IMR-90 (cell line): ENCODE measurements around the gene ARID5A. TPM values are rescaled to one million over a fixed set of nuclear protein-coding genes. Genes with fewer than 3 reads are reported as not detected.
A peak's percentile ranks its signal among the peaks of the same experiment; 100 is the strongest.

ENCODE experiments used
- ATAC-seq: fragments of 200-7000 bp; cut with Tn5 transposase; 2 replicates; pipeline ENCODE4 v1.9.1; 2020; ENCODE audit warnings: low read depth, mild to moderate bottlenecking, moderate library complexity
- BruUV-seq: library from RNA; stranded (reverse); fragments of 400-500 nt; replicated peaks from 2 replicates; lab custom pipeline; 2021; lab: Mats Ljungman, UMichigan
- CTCF ChIA-PET: fragments of 300-600 bp; formaldehyde crosslinking; extraction: SDS; loops from one replicate; lab custom pipeline; 2021; ENCODE audit warnings: antibody characterized with exemption; lab: Yijun Ruan, JAX
- POLR2A ChIA-PET: fragments of 300-600 bp; sonication (Branson Sonifier 250); formaldehyde crosslinking; loops from one replicate; lab custom pipeline; 2022; ENCODE audit warnings: antibody characterized with exemption; ENCODE audit not compliant: unreplicated experiment; lab: Charles Lee
- DNase-seq: peaks from one replicate; pipeline ENCODE4 v3.0.0; 2013
- H2AFZ ChIP-seq: replicated peaks from 2 replicates; pipeline ENCODE3; 2013; ENCODE audit warnings: low read length, mild to moderate bottlenecking; ENCODE audit not compliant: poor library complexity
- H2AK5ac ChIP-seq: 2 replicates; pipeline ENCODE4 v1.6.1; 2013; ENCODE audit warnings: low read depth, low read length, inconsistent platforms
- H2AK9ac ChIP-seq: replicated peaks from 2 replicates; pipeline ENCODE3; 2013; ENCODE audit warnings: mild to moderate bottlenecking, low read depth, low read length, moderate library complexity; ENCODE audit not compliant: poor library complexity
- H2BK120ac ChIP-seq: 2 replicates; pipeline ENCODE4 v1.6.1; 2013; ENCODE audit warnings: low read depth, low read length, inconsistent platforms
- H2BK15ac ChIP-seq: 3 replicates; pipeline ENCODE4 v1.6.1; 2013; ENCODE audit warnings: low read depth, low read length, inconsistent platforms
- H2BK20ac ChIP-seq: 2 replicates; pipeline ENCODE4 v1.6.1; 2013; ENCODE audit warnings: low read depth, mild to moderate bottlenecking, inconsistent platforms, low read length, moderate library complexity
- H2BK5ac ChIP-seq: 2 replicates; pipeline ENCODE4 v1.6.1; 2013; ENCODE audit warnings: mild to moderate bottlenecking, low read depth, low read length, inconsistent platforms; ENCODE audit not compliant: poor library complexity, severe bottlenecking
- H3K14ac ChIP-seq: replicated peaks from 2 replicates; pipeline ENCODE4 v1.6.1; 2013; ENCODE audit warnings: low read depth, low read length, inconsistent platforms
- H3K18ac ChIP-seq: 2 replicates; pipeline ENCODE4 v1.6.1; 2013; ENCODE audit warnings: low read depth, low read length, control low read depth
- H3K23ac ChIP-seq: 2 replicates; pipeline ENCODE4 v1.6.1; 2013; ENCODE audit warnings: low read depth, low read length, inconsistent platforms
- H3K27ac ChIP-seq: 2 replicates; pipeline ENCODE4 v1.5.1; 2013; ENCODE audit warnings: mild to moderate bottlenecking, control low read depth, low read length; ENCODE audit not compliant: insufficient read depth
- H3K27me3 ChIP-seq: 2 replicates; pipeline ENCODE4 v1.6.1; 2013; ENCODE audit warnings: low read length; ENCODE audit not compliant: control insufficient read depth, insufficient read depth
- H3K36me3 ChIP-seq: 2 replicates; pipeline ENCODE4 v1.6.1; 2013; ENCODE audit warnings: low read length, mixed read lengths; ENCODE audit not compliant: control insufficient read depth, insufficient read depth
- H3K4ac ChIP-seq: 2 replicates; pipeline ENCODE4 v1.6.1; 2013; ENCODE audit warnings: low read depth, low read length, inconsistent platforms
- H3K4me1 ChIP-seq: 2 replicates; pipeline ENCODE4 v1.6.1; 2013; ENCODE audit warnings: low read length, mixed read lengths; ENCODE audit not compliant: control insufficient read depth, insufficient read depth
- H3K4me2 ChIP-seq: 2 replicates; pipeline ENCODE4 v1.6.1; 2013; ENCODE audit warnings: low read depth, mild to moderate bottlenecking, control low read depth, low read length, moderate library complexity
- H3K4me3 ChIP-seq: 2 replicates; pipeline ENCODE4 v1.5.1; 2013; ENCODE audit warnings: low read depth, mild to moderate bottlenecking, control low read depth, low read length, moderate library complexity; ENCODE audit not compliant: insufficient read depth
- H3K56ac ChIP-seq: 2 replicates; pipeline ENCODE4 v1.6.1; 2013; ENCODE audit warnings: low read length, inconsistent platforms; ENCODE audit not compliant: insufficient read depth; ENCODE audit errors: extremely low read depth
- H3K79me1 ChIP-seq, 2 experiments: 2 replicates each; pipeline ENCODE4 v1.6.1; 2013; ENCODE audit warnings: low read length in 2 of 2, inconsistent platforms in 1 of 2, low read depth in 1 of 2
- H3K9ac ChIP-seq: 2 replicates; pipeline ENCODE4 v1.6.1; 2013; ENCODE audit warnings: low read depth, low read length, control low read depth
- H3K9me1 ChIP-seq: 2 replicates; pipeline ENCODE4 v1.6.1; 2013; ENCODE audit warnings: low read length, inconsistent platforms; ENCODE audit not compliant: insufficient read depth
- H3K9me3 ChIP-seq: 2 replicates; pipeline ENCODE4 v1.6.1; 2013; ENCODE audit warnings: low read length; ENCODE audit not compliant: control insufficient read depth, insufficient read depth
- H4K20me1 ChIP-seq: 2 replicates; pipeline ENCODE4 v1.6.1; 2013; ENCODE audit warnings: low read length, inconsistent platforms; ENCODE audit not compliant: insufficient read depth
- H4K5ac ChIP-seq: 2 replicates; pipeline ENCODE4 v1.6.1; 2013; ENCODE audit warnings: mild to moderate bottlenecking, low read depth, low read length, control low read depth
- H4K8ac ChIP-seq, 2 experiments: 2 replicates each; pipeline ENCODE4 v1.6.1; 2013; ENCODE audit warnings: low read depth in 2 of 2, low read length in 2 of 2, control low read depth in 1 of 2, inconsistent platforms in 1 of 2
- H4K91ac ChIP-seq: 2 replicates; pipeline ENCODE4 v1.6.1; 2013; ENCODE audit warnings: low read depth, low read length, inconsistent platforms; ENCODE audit not compliant: insufficient read depth
- MAFK ChIP-seq: IDR thresholded peaks from 2 replicates; pipeline ENCODE4 v1.6.1; 2012; ENCODE audit warnings: low read depth, low read length, improper control_type of control experiment
- MAZ ChIP-seq: IDR thresholded peaks from 2 replicates; pipeline ENCODE4 v1.6.1; 2012; ENCODE audit warnings: low read depth, mild to moderate bottlenecking, low read length, improper control_type of control experiment, moderate library complexity, borderline replicate concordance
- POLR2A ChIP-seq: IDR thresholded peaks from 2 replicates; pipeline ENCODE4 v1.6.1; 2012; ENCODE audit warnings: mild to moderate bottlenecking, low read depth, low read length
- RAD21 ChIP-seq: IDR thresholded peaks from 2 replicates; pipeline ENCODE4 v1.6.1; 2012; ENCODE audit warnings: low read length, improper control_type of control experiment
- RCOR1 ChIP-seq: IDR thresholded peaks from 2 replicates; pipeline ENCODE4 v1.6.1; 2012; ENCODE audit warnings: mild to moderate bottlenecking, low read length, improper control_type of control experiment; ENCODE audit not compliant: insufficient replicate concordance
- RFX5 ChIP-seq: IDR thresholded peaks from 2 replicates; pipeline ENCODE4 v1.8.0; 2012; ENCODE audit warnings: low read depth, mild to moderate bottlenecking, low read length, moderate library complexity
- WGBS, 2 experiments: methylation state at CpG; one replicate each; pipeline versions ENCODE4 v1.1.5 to v1.1.7; 2013; ENCODE audit warnings: missing lambda C conversion rate in 2 of 2; ENCODE audit not compliant: insufficient read length in 1 of 2; ENCODE audit errors: extremely low coverage in 2 of 2; 5-methylcytosine and 5-hydroxymethylcytosine counted together
- dilution Hi-C: fragments of 300-500 bp; cut with HindIII; formaldehyde crosslinking; loops from one replicate; pipeline ENCODE4 v1.14.3; 2018; ENCODE audit warnings: low sequenced_read_pairs; ENCODE audit not compliant: unreplicated experiment
- in situ Hi-C: fragments of 300-500 bp; cut with MboI; formaldehyde crosslinking; loops from 3 replicates; pipeline ENCODE4 v1.14.3; 2019; ENCODE audit warnings: low sequenced_read_pairs, inconsistent platforms, mixed read lengths
- intact Hi-C: fragments of 100-400 bp; cut with micrococcal nuclease; formaldehyde crosslinking; loops from 2 replicates; pipeline ENCODE4 v1.10.0; 2022
- polyA plus RNA-seq, 3 experiments: library from polyadenylated mRNA; depleted of rRNA; stranded (reverse); fragments of >200 nt; gene quantifications; 2 replicates each; pipeline ENCODE4 v1.2.3, GENCODE V29; 2012; ENCODE audit warnings: low replicate concordance in 1 of 3
- total RNA-seq: library from RNA; depleted of rRNA; stranded (reverse); fragments of >200 nt; gene quantifications from 2 replicates; pipeline ENCODE4 v1.2.3, GENCODE V29; 2012
- TF ChIP-seq, protein P1 (sequence below): conservative IDR thresholded peaks from 2 replicates; pipeline ENCODE4 v1.5.1; 2012; ENCODE audit warnings: mild to moderate bottlenecking, low read depth, low read length, improper control_type of control experiment
- TF ChIP-seq, protein P2 (sequence below): fragments of 150-350 bp; IDR thresholded peaks from 2 replicates; pipeline ENCODE4 v1.6.1; 2017; ENCODE audit warnings: mild to moderate bottlenecking, antibody characterized with exemption, low read length, low read depth

Gene ARID5A
- total and polyA plus RNA-seq, 2 of the 4 experiments (the other 2 are of a cell fraction) = 2.3 to 6.7 TPM

GRCh38 chr2:96509114-96509846, 27.3 kb upstream of the ARID5A start (continued):
- TF ChIP-seq, protein P1, sequence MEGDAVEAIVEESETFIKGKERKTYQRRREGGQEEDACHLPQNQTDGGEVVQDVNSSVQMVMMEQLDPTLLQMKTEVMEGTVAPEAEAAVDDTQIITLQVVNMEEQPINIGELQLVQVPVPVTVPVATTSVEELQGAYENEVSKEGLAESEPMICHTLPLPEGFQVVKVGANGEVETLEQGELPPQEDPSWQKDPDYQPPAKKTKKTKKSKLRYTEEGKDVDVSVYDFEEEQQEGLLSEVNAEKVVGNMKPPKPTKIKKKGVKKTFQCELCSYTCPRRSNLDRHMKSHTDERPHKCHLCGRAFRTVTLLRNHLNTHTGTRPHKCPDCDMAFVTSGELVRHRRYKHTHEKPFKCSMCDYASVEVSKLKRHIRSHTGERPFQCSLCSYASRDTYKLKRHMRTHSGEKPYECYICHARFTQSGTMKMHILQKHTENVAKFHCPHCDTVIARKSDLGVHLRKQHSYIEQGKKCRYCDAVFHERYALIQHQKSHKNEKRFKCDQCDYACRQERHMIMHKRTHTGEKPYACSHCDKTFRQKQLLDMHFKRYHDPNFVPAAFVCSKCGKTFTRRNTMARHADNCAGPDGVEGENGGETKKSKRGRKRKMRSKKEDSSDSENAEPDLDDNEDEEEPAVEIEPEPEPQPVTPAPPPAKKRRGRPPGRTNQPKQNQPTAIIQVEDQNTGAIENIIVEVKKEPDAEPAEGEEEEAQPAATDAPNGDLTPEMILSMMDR = peak; percentile 97
- no peak for TF ChIP-seq RFX5

DNA sequence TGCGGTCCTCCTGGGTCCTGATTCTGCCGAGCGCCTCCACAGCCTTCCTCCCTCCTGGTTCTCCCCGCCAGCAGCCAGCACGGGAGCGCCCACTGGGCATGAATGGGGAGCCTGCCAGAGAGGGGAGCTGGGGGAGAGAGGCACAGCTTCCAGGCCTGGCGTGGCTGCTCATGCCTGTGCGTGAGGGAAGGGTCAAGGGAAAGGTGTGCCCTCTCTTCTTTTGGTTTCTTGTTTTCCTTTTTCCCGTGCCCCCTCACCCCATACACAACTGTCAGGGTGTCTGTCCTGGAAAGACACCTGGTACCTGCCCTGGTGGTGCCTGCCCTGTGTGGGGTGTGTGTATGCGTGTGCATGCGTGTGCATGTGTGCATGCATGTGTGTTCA, 26.7 kb upstream of the ARID5A start:
- no peak for TF ChIP-seq MAFK
- no peak for TF ChIP-seq POLR2A
- TF ChIP-seq, protein P2, sequence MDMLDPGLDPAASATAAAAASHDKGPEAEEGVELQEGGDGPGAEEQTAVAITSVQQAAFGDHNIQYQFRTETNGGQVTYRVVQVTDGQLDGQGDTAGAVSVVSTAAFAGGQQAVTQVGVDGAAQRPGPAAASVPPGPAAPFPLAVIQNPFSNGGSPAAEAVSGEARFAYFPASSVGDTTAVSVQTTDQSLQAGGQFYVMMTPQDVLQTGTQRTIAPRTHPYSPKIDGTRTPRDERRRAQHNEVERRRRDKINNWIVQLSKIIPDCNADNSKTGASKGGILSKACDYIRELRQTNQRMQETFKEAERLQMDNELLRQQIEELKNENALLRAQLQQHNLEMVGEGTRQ = no peak
- TF ChIP-seq RCOR1 = no peak
- TF ChIP-seq MAZ = no peak
- TF ChIP-seq RAD21 = no peak
- Histone ChIP-seq H3K18ac (no peak overlapping the region), H3K9ac (no peak overlapping the region), H3K79me1 (no peaks in the 10 kb centered on the region), H3K23ac (no peak overlapping the region), H3K56ac (no peak overlapping the region), H4K8ac (no peak overlapping the region), H3K27me3 (peaks cover 33% of the 10 kb centered on the region), H3K4me3 (no peak overlapping the region), H3K4me1 (peaks cover 5% of the 10 kb centered on the region), H3K14ac (no peak overlapping the region), H2AFZ (no peak overlapping the region), H3K27ac (no peak overlapping the region), H4K20me1 (no peaks in the 10 kb centered on the region), H4K91ac (no peak overlapping the region), H3K4me2 (no peak overlapping the region), H2AK9ac (no peak overlapping the region), H4K5ac (no peak overlapping the region), H2BK120ac (no peak overlapping the region), H2BK5ac (no peak overlapping the region), H2BK20ac (no peak overlapping the region), H3K36me3 (no peaks in the 10 kb centered on the region), H3K9me1 (no peaks in the 10 kb centered on the region), H2AK5ac (no peak overlapping the region), H2BK15ac (no peak overlapping the region), H3K4ac (no peak overlapping the region), H3K9me3 (no peaks in the 10 kb centered on the region)
- ChIA-PET POLR2A (interaction anchor here (0.6 kb wide), 1 partner anchor 17 kb away, joined by 3 read pairs; no protein-coding TSS in a partner anchor), CTCF (interaction anchor here (1.0 to 1.9 kb wide), 7 partner anchors 8 to 488 kb away, joined by 3 to 10 read pairs (median 3); no protein-coding TSS in a partner anchor)
- in situ Hi-C loops (loop anchor here (5.0 to 25.0 kb wide), 3 partner anchors 103 to 498 kb away; partner anchors contain the start of gene SNRNP200), intact Hi-C loops (loop anchor here (1.0 to 2.0 kb wide), 6 partner anchors 40 to 371 kb away; partner anchors contain the start of genes ASTL, CIAO1 and SNRNP200), dilution Hi-C loops (no loop called here)
- no peak for ATAC-seq
- no peak for DNase-seq
- BruUV-seq = no TSS peak
- no CpG with 5 or more reads among the region's 11 CpGs for WGBS, 2 experiments
